Fibroblast of skin of scalp (primary cell): ENCODE results near the gene HMGB2.

Experiments
- DNase-seq: peaks from one replicate; pipeline ENCODE4 v3.0.0-alpha.2; 2013

Gene HMGB2

GRCh38 chr4:173288296-173288695, 45.9 kb downstream of the HMGB2 start:
- DNase-seq: peak; percentile 59

DNA sequence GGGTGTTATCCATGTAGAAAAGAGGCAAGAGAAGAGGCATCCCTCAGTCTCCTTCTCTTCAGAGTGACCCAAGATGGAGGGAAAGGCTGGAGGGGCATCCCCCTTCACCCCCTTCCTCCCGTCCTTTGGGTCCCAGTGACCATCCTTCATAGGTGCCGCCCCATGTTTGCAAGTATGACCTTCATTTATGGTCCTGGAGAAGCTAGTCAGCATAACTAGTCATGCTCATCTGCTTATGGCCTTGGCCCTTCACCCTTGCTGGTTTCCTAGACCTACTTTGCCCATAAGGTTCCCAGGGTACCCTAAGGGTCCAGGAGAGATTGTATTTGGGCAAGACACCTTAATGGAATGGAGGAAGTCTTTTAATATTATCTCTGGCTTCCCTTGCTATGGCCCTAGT, 46.7 kb downstream of the HMGB2 start:
- DNase-seq: no peak

GRCh38 chr4:173284463-173284862, 49.7 kb downstream of the HMGB2 start:
- no peak for DNase-seq

DNA sequence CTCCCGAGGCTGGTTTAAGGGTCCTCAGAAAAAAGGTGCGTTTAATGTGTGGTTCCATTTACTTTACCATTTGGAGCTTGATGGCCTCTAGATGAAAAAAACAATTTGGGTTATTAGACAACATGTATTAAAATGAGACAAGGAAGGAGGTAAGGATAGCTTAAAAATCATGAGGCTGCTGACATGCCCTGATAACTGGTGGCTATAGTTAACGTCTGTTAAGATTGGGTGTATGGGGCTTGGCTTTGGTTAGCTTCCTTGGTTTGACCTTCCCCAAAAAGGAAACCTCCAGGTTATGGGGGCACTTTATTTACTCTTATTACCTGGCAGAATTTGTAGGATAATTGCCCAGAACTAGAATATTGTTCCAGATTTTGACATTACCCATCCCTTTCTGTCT, 51.5 kb downstream of the HMGB2 start:
- no peak for DNase-seq

GRCh38 chr4:173282256-173282562, 51.9 kb downstream of the HMGB2 start:
- no peak for DNase-seq

DNA sequence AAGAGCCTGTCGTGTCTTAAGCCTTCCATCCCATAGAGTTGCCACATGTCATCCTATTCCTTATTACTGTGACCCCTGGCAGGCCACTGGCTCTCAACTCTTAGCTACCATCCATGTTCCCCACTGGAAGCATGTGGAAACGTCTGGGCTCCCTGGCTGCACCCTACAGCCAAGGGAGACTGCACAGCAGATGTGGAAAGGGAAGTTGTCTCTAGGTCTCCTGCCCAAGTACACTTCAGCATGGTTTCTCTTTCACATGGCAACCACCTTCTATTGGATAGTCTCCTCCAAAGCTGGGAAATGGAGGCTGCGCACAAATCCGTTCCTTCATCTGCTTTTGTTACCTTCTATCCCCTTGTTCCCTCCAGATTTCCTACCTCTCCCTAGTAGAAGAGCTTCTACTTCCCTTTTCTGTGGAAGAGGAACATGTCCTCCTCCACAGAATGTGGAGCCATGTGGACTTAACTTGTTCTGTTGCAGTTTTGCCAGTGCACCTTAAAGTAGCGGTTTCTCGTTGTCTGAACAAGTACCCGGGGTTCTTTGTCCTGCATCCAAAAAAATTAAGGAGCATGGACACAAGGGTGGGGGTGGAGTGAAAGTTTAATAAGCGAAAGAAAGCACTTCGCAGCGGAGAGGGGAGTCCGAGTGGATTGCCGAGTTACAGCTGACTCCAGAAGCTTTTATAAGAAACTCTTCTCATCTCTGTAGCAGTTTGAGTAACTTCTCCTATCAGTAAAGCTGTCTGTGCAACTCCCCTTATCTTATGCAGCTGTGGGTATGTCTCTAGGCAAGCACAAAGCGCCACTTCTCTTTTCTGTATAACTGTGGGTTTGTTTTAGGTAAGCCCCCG, 52.5 kb downstream of the HMGB2 start:
- DNase-seq: no peak
